Measurements from ENCODE around the gene RCOR1. TPM values are rescaled to one million over a fixed set of nuclear protein-coding genes. Genes with fewer than 3 reads are reported as not detected.
A peak's percentile ranks its signal among the peaks of the same experiment; 100 is the strongest.

RCOR1 gene
- total RNA-seq, 1 experiment from 2014 or later = 34.1 TPM

DNA sequence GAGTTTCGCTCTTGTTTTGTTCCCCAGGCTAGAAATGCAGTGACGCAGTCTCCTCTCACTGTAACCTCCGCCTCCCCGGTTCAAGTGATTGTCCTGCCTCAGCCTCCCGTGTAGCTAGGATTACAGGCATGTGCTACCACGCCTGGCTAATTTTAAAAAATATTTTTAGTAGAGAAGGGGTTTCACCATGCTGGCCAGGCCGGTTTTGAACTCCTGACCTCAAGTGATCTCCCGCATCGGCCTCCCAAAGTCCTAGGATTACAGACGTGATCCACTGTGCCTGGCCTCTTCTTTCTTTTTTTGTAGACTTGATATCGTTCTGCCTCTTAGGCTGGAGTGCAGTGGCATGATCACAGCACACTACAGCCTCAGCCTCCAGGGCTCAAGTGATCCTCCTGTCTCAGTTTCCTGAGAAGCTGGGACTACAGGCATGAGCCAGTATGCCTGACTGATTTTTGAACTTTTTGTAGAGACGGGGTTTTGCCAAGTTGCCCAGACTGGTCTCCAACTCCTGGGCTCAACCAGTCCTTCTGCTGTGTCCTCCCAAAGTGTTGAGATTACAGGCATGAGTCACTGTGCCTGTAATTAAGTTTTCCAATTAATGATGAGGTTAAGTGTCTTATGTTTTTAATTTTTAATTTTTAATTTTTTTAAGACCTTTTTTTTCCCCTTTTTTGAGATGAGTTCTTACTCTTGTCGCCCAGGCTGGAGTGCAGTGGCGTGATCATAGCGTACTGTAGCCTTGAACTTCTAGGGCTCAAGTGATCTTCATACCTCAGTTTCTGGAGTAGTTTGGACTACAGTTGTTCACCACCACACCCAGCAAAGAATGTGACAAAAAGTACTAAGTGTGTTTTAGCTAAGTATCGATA lies 10.2 kb downstream of the RCOR1 start:
- Histone ChIP-seq H3K18ac (ENCODE audit: insufficient read length, low read depth, low read length) (no peak overlapping the region), H4K5ac (ENCODE audit: insufficient read length, low read depth, low read length) (no peak overlapping the region), H3K27me3 (ENCODE audit: insufficient read depth, low read length) (no peaks in the 10 kb centered on the region), H2BK15ac (ENCODE audit: low read depth, low read length) (no peak overlapping the region), H2BK5ac (ENCODE audit: insufficient read length, low read length) (no peak overlapping the region), H3K4me1 (ENCODE audit: insufficient read depth, low read length) (no peaks in the 10 kb centered on the region), H3K9me3 (ENCODE audit: control insufficient read depth, low read depth, low read length) (no peaks in the 10 kb centered on the region), H3K14ac (ENCODE audit: insufficient read depth, low read length) (no peak overlapping the region), H4K20me1 (ENCODE audit: control insufficient read depth, insufficient read depth, insufficient read length) (no peaks in the 10 kb centered on the region), H2BK120ac (ENCODE audit: low read depth, low read length, poor library complexity, severe bottlenecking) (no peak overlapping the region), H3K23me2 (ENCODE audit: insufficient read length, low read depth, low read length, poor library complexity, severe bottlenecking) (no peaks in the 10 kb centered on the region), H4K91ac (ENCODE audit: insufficient read length, low read depth, low read length) (no peak overlapping the region), H2AFZ (ENCODE audit: low read length) (no peak overlapping the region), H2AK5ac (ENCODE audit: insufficient read length, low read length) (no peak overlapping the region), H3K79me2 (ENCODE audit: insufficient read depth, low read length) (peaks cover 35% of the 10 kb centered on the region; the same call in 1 of the 2 replicates), H2BK20ac (ENCODE audit: low read depth, low read length, poor library complexity, severe bottlenecking) (no peak overlapping the region), H3K9ac (ENCODE audit: extremely low read depth, insufficient read length, low read length) (no peak overlapping the region), H3K4me2 (ENCODE audit: insufficient read depth, insufficient read length, low read length) (no peak overlapping the region), H3K79me1 (ENCODE audit: insufficient read depth, low read depth, low read length, poor library complexity, severe bottlenecking) (peaks cover 13% of the 10 kb centered on the region), H3K4ac (ENCODE audit: low read depth, low read length) (no peak overlapping the region), H3K27ac (ENCODE audit: insufficient read length, low read depth, low read length) (no peak overlapping the region), H3T11ph (ENCODE audit: low read length) (no peak overlapping the region), H2BK12ac (ENCODE audit: insufficient read length, low read depth, low read length) (no peak overlapping the region), H3K23ac (ENCODE audit: insufficient read length, low read depth, low read length) (no peak overlapping the region), H4K8ac (replicated peaks; ENCODE audit: insufficient read length, low read depth, low read length) (no peak overlapping the region), H3K56ac (ENCODE audit: insufficient read length, low read depth, low read length) (no peak overlapping the region)
- H3K9me3 Mint-ChIP-seq = no peaks in the 10 kb centered on the region
- H3K4me1 Mint-ChIP-seq = peaks cover 4 to 10% of the 10 kb centered on the region in 2 experiments
- TF ChIP-seq, protein P1, sequence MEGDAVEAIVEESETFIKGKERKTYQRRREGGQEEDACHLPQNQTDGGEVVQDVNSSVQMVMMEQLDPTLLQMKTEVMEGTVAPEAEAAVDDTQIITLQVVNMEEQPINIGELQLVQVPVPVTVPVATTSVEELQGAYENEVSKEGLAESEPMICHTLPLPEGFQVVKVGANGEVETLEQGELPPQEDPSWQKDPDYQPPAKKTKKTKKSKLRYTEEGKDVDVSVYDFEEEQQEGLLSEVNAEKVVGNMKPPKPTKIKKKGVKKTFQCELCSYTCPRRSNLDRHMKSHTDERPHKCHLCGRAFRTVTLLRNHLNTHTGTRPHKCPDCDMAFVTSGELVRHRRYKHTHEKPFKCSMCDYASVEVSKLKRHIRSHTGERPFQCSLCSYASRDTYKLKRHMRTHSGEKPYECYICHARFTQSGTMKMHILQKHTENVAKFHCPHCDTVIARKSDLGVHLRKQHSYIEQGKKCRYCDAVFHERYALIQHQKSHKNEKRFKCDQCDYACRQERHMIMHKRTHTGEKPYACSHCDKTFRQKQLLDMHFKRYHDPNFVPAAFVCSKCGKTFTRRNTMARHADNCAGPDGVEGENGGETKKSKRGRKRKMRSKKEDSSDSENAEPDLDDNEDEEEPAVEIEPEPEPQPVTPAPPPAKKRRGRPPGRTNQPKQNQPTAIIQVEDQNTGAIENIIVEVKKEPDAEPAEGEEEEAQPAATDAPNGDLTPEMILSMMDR (conservative IDR thresholded peaks at IDR 0.05) = no peak
- peaks cover 0 to 18% (median 15%) of the 10 kb centered on the region in 3 experiments; a peak in 3 of 7 replicates for H3K36me3 Mint-ChIP-seq (ENCODE audit: insufficient read depth in 1 of 3, low read depth in 3 of 3)
- no peak for DNase-seq
- H3K27ac Mint-ChIP-seq = peak overlapping the region; percentile 60 to 86 (median 68); a peak in 4 of 7 replicates
- no CpG with 5 or more reads among the region's 16 CpGs for WGBS (ENCODE audit: extremely low coverage, insufficient read length, low lambda C conversion rate)
- no peaks in the 10 kb centered on the region for H3K27me3 Mint-ChIP-seq (ENCODE audit: low read depth)
- no peak overlapping the region for H3K4me3 Mint-ChIP-seq
